Thoracic aorta (tissue), 2 donors: ENCODE results near the gene PRRC2C. TPM values are rescaled to one million over a fixed set of nuclear protein-coding genes. Genes with fewer than 3 reads are reported as not detected.
"Not testable (repeated sequence)": the region's sequence is repeated elsewhere in the genome, so short reads cannot be mapped to it uniquely, and the experiment has no call there.

Experiments
- ATAC-seq: fragments of 150-250 bp; one replicate; pipeline ENCODE4 v1.8.0; 2017; ENCODE audit warnings: low read depth; ENCODE audit not compliant: insufficient number of reproducible peaks, low FRiP score
- DNase-seq: peaks from one replicate; pipeline ENCODE4 v3.0.0-alpha.2; 2020; ENCODE audit warnings: low spot score
- H3K27ac ChIP-seq, 2 donors: fragments of 200-600 bp; sonication (generic); 1 replicate in 1 of 2; 2 replicates in 1 of 2; pipeline ENCODE4 v1.5.1; 2016; ENCODE audit warnings: mild to moderate bottlenecking in 2 of 2, moderate library complexity in 2 of 2
- H3K27me3 ChIP-seq: fragments of 200-600 bp; sonication (generic); replicated peaks from 2 replicates; pipeline ENCODE4 v1.6.0; 2016; ENCODE audit warnings: mild to moderate bottlenecking; ENCODE audit not compliant: insufficient read depth
- H3K36me3 ChIP-seq: fragments of 200-600 bp; sonication (generic); one replicate; pipeline ENCODE4 v1.5.1; 2016
- H3K4me1 ChIP-seq, 2 donors: fragments of 200-600 bp; sonication (generic); 1 replicate in 1 of 2; 2 replicates in 1 of 2; pipeline versions ENCODE4 v1.5.1 to v1.6.0; 2016; ENCODE audit warnings: low read depth in 2 of 2, mild to moderate bottlenecking in 1 of 2; ENCODE audit not compliant: control insufficient read depth in 1 of 2
- H3K4me3 ChIP-seq: fragments of 200-600 bp; sonication (generic); 2 replicates; pipeline ENCODE4 v1.5.1; 2016; ENCODE audit warnings: mild to moderate bottlenecking
- H3K9me3 ChIP-seq: fragments of 200-600 bp; sonication (generic); 2 replicates; pipeline ENCODE4 v1.5.1; 2016
- total RNA-seq, 2 donors: library from RNA; depleted of rRNA; stranded (reverse); fragments of >200 nt; gene quantifications; one replicate each; pipeline versions ENCODE4 v1.1.0 to v1.2.3, GENCODE V29; 2016
- TF ChIP-seq, protein P1 (sequence below): fragments of 200-600 bp; sonication (generic); IDR thresholded peaks from one replicate; pipeline ENCODE4 v1.5.1; 2019; ENCODE audit warnings: antibody characterized with exemption

The PRRC2C gene
- 100 to 1,000 TPM in 1 of 2 donors, 10 to 100 TPM in 1; 73.9 to 127 TPM for total RNA-seq

DNA sequence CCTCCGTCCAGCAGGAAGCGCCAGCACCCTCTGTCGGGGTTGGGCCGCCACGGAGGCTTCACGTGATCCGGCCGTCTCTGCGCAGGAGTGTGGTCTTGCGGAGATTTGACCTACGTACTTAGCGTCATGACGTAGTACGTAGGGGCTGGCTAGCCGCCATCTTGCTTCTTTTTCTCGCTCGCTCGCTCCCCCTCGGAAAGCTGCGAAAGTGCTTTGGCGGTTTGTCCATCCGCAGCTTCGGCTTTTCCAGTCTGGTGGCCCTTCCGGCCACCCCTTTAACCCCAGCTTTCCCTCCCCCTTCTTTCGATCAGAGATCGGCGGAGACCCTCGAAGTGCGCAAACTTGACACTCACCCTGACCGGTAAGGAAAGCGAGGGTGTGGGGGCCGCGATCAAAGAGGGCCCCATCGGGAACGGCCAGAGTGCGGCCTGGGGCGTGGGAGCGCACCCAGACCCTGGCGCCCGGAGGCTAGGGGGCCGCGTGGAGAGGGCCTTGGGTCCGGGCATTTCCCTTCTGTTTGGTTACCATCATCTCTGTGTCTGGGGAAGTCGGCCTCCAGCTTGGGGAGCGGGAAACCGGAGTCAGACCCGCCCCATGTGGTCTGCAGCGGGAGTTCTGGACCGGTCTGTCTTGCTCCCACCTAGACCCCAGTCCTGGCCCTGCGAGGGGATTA lies at the start of gene PRRC2C:
TSS of gene PRRC2C (plus strand) at position 156 of the 673 bp plus-strand sequence. CDS start 26,559 bp downstream, outside the sequence.
- TF ChIP-seq, protein P1, sequence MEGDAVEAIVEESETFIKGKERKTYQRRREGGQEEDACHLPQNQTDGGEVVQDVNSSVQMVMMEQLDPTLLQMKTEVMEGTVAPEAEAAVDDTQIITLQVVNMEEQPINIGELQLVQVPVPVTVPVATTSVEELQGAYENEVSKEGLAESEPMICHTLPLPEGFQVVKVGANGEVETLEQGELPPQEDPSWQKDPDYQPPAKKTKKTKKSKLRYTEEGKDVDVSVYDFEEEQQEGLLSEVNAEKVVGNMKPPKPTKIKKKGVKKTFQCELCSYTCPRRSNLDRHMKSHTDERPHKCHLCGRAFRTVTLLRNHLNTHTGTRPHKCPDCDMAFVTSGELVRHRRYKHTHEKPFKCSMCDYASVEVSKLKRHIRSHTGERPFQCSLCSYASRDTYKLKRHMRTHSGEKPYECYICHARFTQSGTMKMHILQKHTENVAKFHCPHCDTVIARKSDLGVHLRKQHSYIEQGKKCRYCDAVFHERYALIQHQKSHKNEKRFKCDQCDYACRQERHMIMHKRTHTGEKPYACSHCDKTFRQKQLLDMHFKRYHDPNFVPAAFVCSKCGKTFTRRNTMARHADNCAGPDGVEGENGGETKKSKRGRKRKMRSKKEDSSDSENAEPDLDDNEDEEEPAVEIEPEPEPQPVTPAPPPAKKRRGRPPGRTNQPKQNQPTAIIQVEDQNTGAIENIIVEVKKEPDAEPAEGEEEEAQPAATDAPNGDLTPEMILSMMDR = peak; percentile 64
- peak; percentile 89 for DNase-seq
- peak; percentile 99 for ATAC-seq
- H3K36me3 ChIP-seq = no peaks in the 10 kb centered on the region
- H3K27ac ChIP-seq = peak within 1 kb of the TSS; percentile 99 to 100
- H3K4me3 ChIP-seq = peak within 1 kb of the TSS; percentile 91
- H3K4me1 ChIP-seq = peaks cover 25 to 46% of the 10 kb centered on the region in 2 donors
- H3K27me3 ChIP-seq = no peaks in the 10 kb centered on the region
- H3K9me3 ChIP-seq = no peaks in the 10 kb centered on the region

DNA sequence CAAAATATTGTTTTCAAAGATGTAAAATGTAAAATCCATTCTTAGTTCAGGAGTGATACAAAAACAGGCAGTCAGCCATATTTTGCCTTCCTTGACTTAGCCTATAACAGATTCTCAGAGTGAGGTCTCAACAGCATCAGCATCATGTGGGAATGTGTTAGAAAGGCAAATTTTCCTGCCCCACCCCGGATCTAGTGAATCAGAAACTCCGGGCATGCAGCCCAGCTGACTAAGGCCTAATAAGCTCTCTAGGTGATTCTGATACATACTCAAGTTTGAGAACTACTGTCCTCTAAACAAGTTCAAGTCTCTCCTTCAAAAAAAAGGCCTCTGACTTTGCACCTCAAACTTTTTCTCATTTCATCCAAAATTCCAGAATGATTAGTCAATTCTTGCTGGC lies 46.9 kb upstream of the PRRC2C start:
- peak overlapping the region; percentile 41 to 59 for H3K27ac ChIP-seq
- H3K4me3 ChIP-seq = no peak overlapping the region
- H3K27me3 ChIP-seq = no peaks in the 10 kb centered on the region
- peaks cover 4 to 23% of the 10 kb centered on the region in 2 donors for H3K4me1 ChIP-seq
- no peaks in the 10 kb centered on the region for H3K36me3 ChIP-seq
- TF ChIP-seq, protein P1 = no peak
- DNase-seq (peak; percentile 80), ATAC-seq (peak; percentile 50)
- H3K9me3 ChIP-seq = no peaks in the 10 kb centered on the region

DNA sequence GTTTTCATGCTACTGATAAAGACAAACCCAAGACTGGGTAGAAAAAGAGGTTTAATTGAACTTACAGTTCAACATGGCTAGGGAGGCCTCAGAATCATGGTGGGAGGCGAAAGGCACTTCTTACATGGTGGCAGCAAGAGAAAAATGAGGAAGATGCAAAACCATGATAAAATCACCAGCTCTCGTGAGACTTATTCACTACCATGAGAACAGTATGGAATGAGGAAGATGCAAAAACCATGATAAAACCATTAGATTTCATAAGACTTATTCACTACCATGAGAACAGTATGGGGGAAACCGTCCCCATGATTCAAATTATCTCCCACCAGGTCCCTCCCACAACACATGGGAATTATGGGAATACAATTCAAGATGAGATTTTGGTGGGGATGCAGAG lies 45.1 kb upstream of the PRRC2C start:
- not testable (repeated sequence) for H3K36me3 ChIP-seq, H3K9me3 ChIP-seq, H3K4me3 ChIP-seq, DNase-seq, H3K27ac ChIP-seq, ATAC-seq, H3K27me3 ChIP-seq
- H3K4me1 ChIP-seq = peaks cover 4 to 18% of the 10 kb centered on the region in 2 donors

DNA sequence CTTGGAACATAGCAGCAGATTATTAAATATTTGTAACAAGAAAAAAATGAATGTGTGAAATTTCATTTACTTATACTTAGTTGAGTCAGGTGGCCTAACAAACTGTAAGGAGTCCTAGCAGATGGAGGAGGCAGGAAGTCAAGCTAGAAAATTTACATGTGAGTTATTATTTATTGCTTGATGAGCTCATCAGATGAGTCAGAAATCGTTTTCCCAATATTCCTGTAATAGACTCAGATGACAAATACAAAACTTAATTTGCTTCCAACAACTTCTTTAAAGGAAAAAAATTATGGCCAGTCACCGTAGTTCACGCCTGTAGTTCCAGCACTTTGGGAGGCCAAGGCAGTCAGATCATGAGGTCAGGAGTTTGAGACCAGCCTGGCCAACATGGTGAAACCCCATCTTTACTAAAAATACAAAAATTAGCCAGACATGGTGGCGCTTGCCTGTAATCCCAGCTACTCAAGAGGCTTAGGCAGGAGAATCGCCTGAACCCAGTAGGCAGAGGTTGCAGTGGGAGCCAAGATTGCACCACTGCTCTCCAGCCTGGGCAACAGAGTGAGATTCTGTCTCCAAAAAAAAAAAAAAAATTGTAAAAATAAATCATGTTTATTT lies 43.9 kb upstream of the PRRC2C start:
- not testable (repeated sequence) for H3K36me3 ChIP-seq, H3K9me3 ChIP-seq, DNase-seq, ATAC-seq, H3K27me3 ChIP-seq, H3K4me3 ChIP-seq
- H3K27ac ChIP-seq = peak overlapping the region in 1 of 2 donors; percentile 12
- peaks cover 4 to 11% of the 10 kb centered on the region in 2 donors for H3K4me1 ChIP-seq

DNA sequence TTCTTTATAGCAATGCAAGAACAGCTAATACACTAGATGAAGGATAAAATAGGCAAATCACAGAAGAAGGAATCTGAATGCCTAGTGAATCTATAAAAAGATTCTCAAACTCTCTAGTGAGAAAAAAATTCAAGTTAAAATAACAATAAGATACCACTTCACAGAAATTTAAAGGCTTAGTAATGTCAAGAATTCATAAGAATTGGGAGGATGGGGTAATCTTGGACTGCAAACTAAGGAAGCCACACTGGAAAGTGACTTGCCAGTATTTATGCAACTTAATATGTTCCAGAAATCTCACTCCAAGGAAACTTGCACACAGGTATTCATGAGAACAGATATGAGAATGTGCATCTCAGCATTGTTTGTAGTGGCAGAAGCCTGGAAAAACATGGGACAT lies 38.9 kb upstream of the PRRC2C start:
- ATAC-seq = no peak
- TF ChIP-seq, protein P1 = no peak

DNA sequence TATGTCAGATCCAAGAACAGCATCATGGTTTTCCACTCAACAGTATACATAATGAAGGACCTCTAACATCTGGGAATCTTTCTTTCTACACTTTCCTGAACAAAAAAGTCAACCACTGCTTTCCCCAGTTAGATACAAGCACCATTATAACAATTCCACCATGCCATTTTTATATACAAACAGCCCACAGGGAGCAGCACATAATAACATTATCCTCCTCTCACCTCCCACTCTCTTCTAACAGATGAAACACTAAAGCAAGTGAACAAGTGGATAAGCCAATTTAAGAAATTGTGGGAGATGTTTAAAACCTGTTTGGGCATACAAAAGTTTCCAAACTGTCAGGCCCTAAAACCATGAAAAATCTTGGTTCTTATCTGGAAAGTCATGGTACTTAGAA lies 29.4 kb upstream of the PRRC2C start:
- Histone ChIP-seq H3K36me3 (no peaks in the 10 kb centered on the region), H3K4me1 (no peaks in the 10 kb centered on the region), H3K27ac (no peak overlapping the region), H3K4me3 (no peak overlapping the region), H3K27me3 (no peaks in the 10 kb centered on the region), H3K9me3 (peaks cover 6% of the 10 kb centered on the region)
- ATAC-seq (no peak), DNase-seq (no peak)
- TF ChIP-seq, protein P1 = no peak

More for the DNA sequence above, 38.9 kb upstream of the PRRC2C start:
- H3K36me3 ChIP-seq = no peaks in the 10 kb centered on the region
- no peaks in the 10 kb centered on the region for H3K27me3 ChIP-seq
- H3K27ac ChIP-seq = no peak overlapping the region
- H3K9me3 ChIP-seq = no peaks in the 10 kb centered on the region
- no peak for DNase-seq
- no peaks in the 10 kb centered on the region for H3K4me1 ChIP-seq
- no peak overlapping the region for H3K4me3 ChIP-seq
